ENCODE data around the gene RNLS. TPM values are rescaled to one million over a fixed set of nuclear protein-coding genes. Genes with fewer than 3 reads are reported as not detected.
"Not testable (repeated sequence)": the region's sequence is repeated elsewhere in the genome, so short reads cannot be mapped to it uniquely, and the experiment has no call there.

The RNLS gene
- total RNA-seq, 4 donors from 2014 or later: 10.6 to 38.7 (median 28.2) TPM

DNA sequence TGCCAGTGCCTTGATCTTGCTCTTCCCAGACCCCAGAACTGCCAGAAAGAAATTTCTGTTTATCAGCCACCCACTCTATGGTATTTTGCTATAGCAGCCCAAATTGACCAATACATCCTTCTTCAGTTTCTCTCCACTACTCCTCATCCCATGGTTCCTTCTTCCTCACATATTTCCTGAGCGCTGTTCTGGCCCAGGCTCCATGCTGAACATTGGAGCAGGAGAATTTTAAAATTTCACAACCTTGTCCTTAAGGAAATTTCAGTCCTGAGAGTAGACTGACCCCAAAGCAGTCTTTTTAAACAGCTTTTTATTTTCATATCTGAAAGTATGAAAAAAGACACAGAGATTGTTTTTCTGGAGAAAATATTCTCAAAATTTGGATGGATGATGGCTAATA, 297.1 kb downstream of the RNLS start:
- 81 to 90% methylated on average over 1 of the region's 1 CpG for WGBS, 2 donors
- no peak for DNase-seq
- no peak overlapping the region for H3K4me3 ChIP-seq (replicated peaks in 1 of 3)
- no peak overlapping the region for H3K27ac ChIP-seq
- intact Hi-C loops (cut with DNase I): no loop called here
- no peaks in the 10 kb centered on the region for H3K36me3 ChIP-seq
- no peaks in the 10 kb centered on the region for H3K27me3 ChIP-seq
- H3K4me1 ChIP-seq: peaks cover 24% of the 10 kb centered on the region in 2 donors
- TF ChIP-seq POLR2A (IDR thresholded peaks at IDR 0.05) (no peak), CTCF (IDR thresholded peaks at IDR 0.05) (no peak)
- no peaks in the 10 kb centered on the region for H3K9me3 ChIP-seq

GRCh38 chr10:88281592-88282347, 301.3 kb downstream of the RNLS start:
- TF ChIP-seq CTCF (IDR thresholded peaks at IDR 0.05): no peak
- TF ChIP-seq POLR2A (IDR thresholded peaks at IDR 0.05): no peak
- intact Hi-C loops (cut with DNase I): no loop called here
- 83 to 90% methylated on average over 6 of the region's 6 CpGs for WGBS, 2 donors
- no peak overlapping the region for H3K4me3 ChIP-seq (replicated peaks in 1 of 3)
- no peaks in the 10 kb centered on the region for H3K36me3 ChIP-seq
- H3K4me1 ChIP-seq: peaks cover 24% of the 10 kb centered on the region in 2 donors
- H3K9me3 ChIP-seq: no peaks in the 10 kb centered on the region
- H3K27ac ChIP-seq: no peak overlapping the region
- no peaks in the 10 kb centered on the region for H3K27me3 ChIP-seq
- no peak for DNase-seq

- peaks cover 22 to 23% of the 10 kb centered on the region in 2 donors for H3K4me1 ChIP-seq
- H3K9me3 ChIP-seq: no peaks in the 10 kb centered on the region
- intact Hi-C loops (cut with DNase I): no loop called here
- TF ChIP-seq POLR2A (IDR thresholded peaks at IDR 0.05) (no peak), CTCF (IDR thresholded peaks at IDR 0.05) (no peak)
- no peak overlapping the region for H3K27ac ChIP-seq
- no peak overlapping the region for H3K4me3 ChIP-seq (replicated peaks in 1 of 3)
- no peaks in the 10 kb centered on the region for H3K27me3 ChIP-seq
- H3K36me3 ChIP-seq: no peaks in the 10 kb centered on the region
- DNase-seq: no peak
These were observed 302.6 kb downstream of the RNLS start for GRCh38 chr10:88280518-88280917.

- DNase-seq: no peak
- no peaks in the 10 kb centered on the region for H3K9me3 ChIP-seq
- no peak overlapping the region for H3K4me3 ChIP-seq (replicated peaks in 1 of 3)
- no peaks in the 10 kb centered on the region for H3K27me3 ChIP-seq
- no peak for TF ChIP-seq CTCF (IDR thresholded peaks at IDR 0.05)
- no peak for TF ChIP-seq POLR2A (IDR thresholded peaks at IDR 0.05)
- WGBS, 2 donors: 64 to 72% methylated on average over 2 of the region's 2 CpGs
- no peaks in the 10 kb centered on the region for H3K36me3 ChIP-seq
- intact Hi-C loops (cut with DNase I): no loop called here
- H3K27ac ChIP-seq: no peak overlapping the region
- peaks cover 9 to 12% of the 10 kb centered on the region in 2 donors for H3K4me1 ChIP-seq
These were observed 304.2 kb downstream of the RNLS start for GRCh38 chr10:88278912-88279311.

GRCh38 chr10:88276945-88277344, 306.2 kb downstream of the RNLS start:
- H3K4me3 ChIP-seq (replicated peaks in 1 of 3); DNase-seq; H3K36me3 ChIP-seq; H3K27ac ChIP-seq; H3K9me3 ChIP-seq; intact Hi-C loops (cut with DNase I); H3K4me1 ChIP-seq; H3K27me3 ChIP-seq: not testable (repeated sequence)
- 96 to 100% methylated on average over 4 of the region's 4 CpGs for WGBS, 2 donors

All from thyroid gland (tissue), 4 donors.